H54 (cell line): Measurements from ENCODE around the gene DLGAP1.

Experiments
- DNase-seq: peaks from one replicate; pipeline ENCODE4 v3.0.0; 2011; ENCODE audit warnings: low spot score, mixed read lengths; ENCODE audit not compliant: insufficient read length
- FAIRE-seq: peaks from 3 replicates; lab custom pipeline; 2011; peaks lifted over from hg19 to GRCh38; lab: Jason Lieb, UNC
- POLR2A ChIP-seq: IDR thresholded peaks from 2 replicates; pipeline ENCODE4 v1.6.1; 2011; ENCODE audit warnings: low read depth, mild to moderate bottlenecking, low read length

Gene DLGAP1

DNA sequence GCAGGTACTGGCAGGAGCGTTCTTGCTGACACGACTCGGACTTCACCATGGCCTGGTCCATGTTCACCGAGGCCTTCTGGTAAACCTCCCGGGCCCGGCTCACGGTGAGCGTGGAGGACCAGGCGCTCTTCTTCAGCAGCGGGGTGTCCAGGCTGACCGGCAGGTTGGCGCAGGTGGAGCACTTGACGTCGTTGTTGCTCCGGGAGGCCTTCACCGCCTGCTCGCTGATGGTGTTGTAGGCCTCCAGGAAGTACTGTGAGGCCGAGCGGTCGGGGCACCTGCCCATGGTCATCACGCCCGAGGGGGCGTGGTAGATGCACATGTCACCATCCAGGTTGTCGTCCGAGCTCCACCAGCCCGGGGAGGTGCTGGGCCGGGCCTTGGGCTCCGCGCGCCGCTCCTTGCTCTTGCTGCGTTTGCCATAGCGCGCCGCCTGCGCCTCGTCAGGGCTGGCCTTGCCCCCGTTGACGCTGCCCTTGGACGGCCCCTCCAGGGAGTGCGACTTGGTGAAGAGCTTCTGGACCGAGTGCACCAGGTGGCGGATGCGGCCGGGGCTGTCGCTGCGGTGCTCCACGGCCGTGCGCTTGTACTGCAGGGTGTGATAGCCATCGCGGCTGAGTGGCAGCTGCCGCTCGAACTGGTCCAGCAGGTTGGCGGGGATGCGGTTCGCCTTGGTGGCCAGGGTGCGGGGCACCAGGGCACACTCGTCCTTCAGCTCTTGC, 575.8 kb downstream of the DLGAP1 start:
- DNase-seq (no peak), FAIRE-seq (no peak)
- TF ChIP-seq POLR2A: no peak

DNA sequence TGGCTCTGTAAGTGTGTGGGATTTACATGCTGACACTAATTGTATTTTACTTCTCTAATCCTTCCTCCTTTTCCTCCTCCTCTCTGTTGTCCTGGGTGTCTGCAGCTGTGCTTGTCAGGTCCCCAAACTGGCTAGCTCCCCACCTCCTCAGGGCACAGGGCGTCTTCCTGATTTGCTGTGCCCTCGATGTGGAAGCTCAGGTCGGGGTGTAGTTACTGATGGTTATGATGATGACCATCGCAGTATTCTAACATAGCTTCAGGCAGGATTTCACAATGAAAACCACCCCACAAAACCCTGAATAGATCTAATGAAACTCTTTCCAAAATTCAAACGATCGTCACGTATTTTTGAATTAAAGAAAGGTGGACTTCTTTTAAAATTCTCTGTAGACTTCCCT, 576.7 kb downstream of the DLGAP1 start:
- FAIRE-seq (no peak), DNase-seq (no peak)
- TF ChIP-seq POLR2A: no peak

DNA sequence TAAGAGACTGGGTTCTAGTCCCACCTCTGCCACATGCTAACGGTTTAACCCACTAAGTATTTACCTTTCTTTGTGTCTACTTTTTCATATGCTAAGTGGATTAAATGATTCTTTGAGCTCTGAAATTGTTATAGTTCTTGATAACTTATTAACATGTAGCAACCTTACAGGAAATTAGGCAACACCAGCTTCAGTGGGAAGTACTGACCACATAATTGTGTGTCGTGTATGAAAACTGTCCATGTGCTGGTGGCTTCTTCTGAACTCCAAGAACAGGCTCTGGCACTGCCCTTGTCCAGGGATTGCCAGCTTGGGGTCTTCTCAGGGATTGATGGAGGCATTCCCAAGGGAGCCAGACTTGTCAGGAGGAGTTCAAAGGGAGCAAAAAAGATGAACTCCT, 577.4 kb downstream of the DLGAP1 start:
- DNase-seq (no peak), FAIRE-seq (no peak)
- TF ChIP-seq POLR2A: no peak

DNA sequence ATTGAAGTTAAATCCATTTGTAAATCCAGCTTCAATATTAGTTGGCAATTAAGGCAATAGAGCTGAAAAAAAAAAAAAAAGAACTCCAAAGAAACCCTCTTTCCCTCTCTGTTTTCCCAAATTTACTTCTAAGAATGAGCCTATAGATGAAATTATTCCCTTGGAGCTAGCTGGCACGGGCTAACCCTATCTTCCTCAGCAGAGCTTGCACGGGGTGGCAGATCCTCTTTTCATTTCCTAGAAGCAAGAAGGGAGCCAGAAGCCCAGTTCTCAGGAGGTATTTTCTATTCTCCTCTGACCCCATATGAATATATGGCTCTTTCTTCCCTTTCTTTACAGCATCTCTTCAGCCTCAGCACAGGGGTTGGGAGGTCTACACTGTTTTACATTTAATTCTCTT, 579.1 kb downstream of the DLGAP1 start:
- TF ChIP-seq POLR2A: no peak
- FAIRE-seq: no peak
- no peak for DNase-seq

DNA sequence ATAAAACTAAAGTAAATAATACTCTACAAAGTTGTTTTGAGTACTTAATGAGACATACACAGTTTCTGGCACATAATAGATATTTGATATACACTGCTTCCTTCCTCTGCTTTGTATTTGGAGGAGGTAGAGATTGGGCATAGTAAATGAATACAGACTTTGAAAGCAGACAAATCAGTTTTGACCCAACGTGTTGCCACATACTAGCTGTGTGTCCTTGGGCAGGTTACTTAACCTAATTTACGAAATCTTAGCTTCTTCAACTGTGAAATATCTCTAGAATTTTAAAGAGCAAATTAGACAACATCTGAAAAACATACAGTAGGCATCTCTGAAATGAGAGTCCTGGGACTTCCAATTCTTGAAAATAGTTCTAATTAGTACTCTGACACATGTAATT, 579.7 kb downstream of the DLGAP1 start:
- no peak for TF ChIP-seq POLR2A
- no peak for FAIRE-seq
- DNase-seq: no peak

DNA sequence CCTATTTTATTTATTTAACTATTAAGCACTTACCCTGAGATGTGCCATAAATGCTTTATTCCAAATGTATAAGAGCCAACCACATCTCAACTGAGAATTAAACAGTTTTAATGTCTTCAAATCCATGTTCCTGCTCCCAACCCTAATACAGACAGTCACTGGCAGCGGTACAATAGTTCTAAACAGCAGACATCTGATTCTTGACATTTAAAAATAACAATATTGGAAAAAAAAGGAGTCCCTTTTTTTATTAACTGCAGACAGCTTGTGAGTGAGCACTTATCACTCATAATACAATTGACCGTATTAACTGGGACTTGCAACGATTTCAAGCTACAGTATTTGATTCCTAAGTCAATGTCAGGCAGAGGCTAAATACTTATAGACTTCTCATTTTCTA, 580.5 kb downstream of the DLGAP1 start:
- DNase-seq (no peak), FAIRE-seq (no peak)
- no peak for TF ChIP-seq POLR2A

DNA sequence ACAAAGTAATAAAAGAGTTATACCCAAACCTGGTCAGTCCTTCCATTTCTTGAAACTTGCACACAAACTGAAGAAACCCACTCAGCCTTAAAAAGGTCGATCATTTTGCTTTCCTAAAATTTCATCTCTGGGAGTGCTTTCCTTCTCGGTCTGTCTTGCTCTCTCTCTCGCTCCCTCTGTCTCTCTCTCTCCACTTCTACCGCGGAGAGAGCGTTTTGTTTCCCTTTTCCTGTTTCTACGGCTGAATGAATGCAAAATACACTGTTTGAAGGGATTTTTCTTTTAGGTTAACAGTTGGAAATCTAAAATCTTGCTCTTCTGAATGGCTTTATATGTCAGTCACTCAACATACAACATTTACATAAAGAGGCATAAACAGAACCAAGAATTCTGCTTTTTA, 581.0 kb downstream of the DLGAP1 start:
- no peak for TF ChIP-seq POLR2A
- DNase-seq: no peak
- FAIRE-seq: no peak

DNA sequence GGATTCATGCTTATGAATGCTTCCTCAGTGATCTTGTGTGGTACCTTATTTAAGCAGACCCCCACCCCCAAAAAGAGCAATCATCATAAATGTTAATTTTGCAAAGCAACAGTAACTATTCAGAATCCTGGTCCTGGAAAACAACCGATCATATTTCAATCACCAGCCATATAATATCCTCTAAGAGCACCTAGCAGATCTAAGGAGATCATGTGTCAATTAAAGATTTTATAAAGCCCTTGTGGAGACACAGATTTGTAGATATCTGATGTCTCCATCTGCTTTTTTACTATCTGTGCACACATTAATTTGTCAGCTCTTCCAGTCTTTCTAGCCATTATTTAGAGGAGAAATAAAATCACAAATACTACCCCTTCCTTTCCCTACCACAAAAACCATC, 581.4 kb downstream of the DLGAP1 start:
- FAIRE-seq (no peak), DNase-seq (no peak)
- no peak for TF ChIP-seq POLR2A

DNA sequence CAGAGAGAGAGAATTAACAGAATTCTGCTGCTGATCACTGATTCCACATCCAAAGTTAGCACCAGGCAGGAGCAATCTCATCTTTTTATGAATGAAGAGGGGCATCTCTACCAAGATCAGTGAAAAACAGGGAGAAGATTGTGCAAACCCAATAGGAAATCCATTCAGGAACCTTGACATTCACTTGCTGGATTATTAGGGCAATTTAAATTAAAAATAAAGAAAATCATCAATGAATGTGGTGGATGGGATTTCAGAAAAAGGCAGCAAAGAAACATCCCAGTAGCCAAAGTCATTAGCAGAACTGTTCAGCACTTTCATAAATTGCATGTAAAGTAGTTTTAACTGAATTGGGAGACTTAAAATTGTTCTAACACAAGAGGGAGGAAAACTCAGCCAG, 581.9 kb downstream of the DLGAP1 start:
- no peak for FAIRE-seq
- no peak for TF ChIP-seq POLR2A
- no peak for DNase-seq

DNA sequence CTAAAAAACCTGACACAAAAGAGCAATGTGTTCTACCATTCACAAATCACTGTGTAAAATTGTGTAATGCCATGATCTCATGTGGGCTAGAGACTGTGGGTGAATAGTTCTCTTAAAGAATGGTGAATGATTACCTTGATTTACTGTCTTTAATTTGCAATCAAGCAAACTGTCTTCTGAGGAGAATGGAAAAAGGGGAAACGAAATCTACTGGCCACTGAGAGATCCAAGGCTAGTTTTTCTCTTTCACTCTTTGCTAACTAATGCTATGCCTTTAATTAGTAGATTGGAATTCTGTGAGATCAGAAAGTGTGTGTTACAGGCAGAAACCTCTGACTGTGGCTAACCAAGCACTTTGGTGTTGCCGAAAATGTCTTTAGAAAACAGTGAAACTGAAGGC, 582.5 kb downstream of the DLGAP1 start:
- no peak for TF ChIP-seq POLR2A
- DNase-seq: no peak
- FAIRE-seq: no peak

DNA sequence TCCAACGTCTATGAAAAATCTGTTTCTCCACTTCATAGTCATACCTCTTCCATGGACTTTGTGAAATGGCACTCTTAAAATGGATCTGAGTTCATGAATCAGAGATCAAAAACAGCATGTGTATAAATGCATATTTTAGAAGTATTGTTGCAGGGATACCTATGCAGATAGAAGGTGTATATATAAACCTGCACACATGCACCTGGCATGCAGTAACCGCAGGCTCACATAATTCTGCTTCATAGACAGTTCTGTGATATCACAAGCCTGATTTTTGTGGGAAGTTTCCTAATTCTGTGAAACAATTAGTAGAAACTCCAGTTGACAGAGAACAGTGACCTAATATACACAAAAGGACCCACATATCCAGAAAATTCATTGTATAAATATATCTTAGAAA, 583.4 kb downstream of the DLGAP1 start:
- DNase-seq (no peak), FAIRE-seq (no peak)
- no peak for TF ChIP-seq POLR2A

DNA sequence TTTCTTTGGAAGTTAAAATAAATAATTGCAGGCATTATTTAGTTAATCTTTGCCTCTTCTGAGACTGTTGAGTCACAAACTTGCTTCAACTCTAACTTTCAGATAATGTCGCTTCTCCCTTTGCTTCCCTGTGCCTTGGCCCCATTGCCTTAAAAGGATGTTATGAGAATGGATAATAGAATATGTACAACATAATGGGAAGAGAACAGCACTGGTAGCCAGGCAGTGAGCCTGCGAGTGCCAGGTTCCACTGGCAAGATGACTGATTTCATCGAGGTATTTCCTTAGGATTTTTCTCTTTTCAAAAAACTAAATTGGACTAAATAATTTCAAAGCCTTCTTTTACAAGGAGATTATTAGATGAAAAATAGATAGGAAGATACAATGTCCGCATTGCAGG, 584.2 kb downstream of the DLGAP1 start:
- no peak for FAIRE-seq
- DNase-seq: no peak
- no peak for TF ChIP-seq POLR2A

DNA sequence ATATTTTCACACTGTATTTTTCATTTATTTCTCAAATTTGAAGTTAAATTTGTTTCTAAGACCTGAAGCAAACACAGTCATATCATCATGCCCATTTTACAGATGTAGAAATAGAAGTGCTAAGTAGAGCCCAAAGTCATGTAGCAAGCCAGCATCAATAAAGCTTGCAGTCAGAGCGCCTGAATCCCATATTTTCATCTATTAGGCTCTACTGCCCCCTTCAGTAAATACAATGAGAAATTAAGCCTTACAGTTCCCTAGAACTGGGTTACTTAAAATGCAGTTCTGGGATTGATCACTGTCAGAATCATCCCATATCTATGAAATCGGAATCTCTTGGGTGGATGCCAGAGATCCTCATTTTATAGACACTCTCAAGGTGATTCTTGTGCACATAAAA, 585.3 kb downstream of the DLGAP1 start:
- TF ChIP-seq POLR2A: no peak
- FAIRE-seq: peak; percentile 86
- peak; percentile 11 for DNase-seq

DNA sequence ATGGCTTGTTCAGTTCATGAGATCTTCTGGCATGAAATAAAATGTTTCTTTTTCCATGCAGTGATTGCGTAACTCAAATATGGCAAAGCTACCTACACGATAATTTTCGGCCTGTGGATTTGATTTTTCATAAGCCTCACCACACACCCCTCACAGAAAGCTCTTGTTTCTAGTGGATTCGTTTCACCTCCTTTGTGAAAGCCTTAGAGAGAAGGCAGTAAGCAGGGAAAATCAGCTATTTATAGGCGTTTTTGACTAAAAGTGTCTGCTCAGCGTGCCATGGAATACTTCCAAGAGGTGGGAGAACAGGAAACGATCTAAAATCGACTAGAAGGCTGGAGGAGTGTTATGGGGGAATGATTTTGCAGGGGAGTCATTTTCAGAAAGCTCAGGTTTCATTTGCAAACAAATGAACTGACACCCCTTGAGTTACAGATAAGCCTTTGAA, 587.2 kb downstream of the DLGAP1 start:
- no peak for FAIRE-seq
- no peak for DNase-seq
- TF ChIP-seq POLR2A: no peak

DNA sequence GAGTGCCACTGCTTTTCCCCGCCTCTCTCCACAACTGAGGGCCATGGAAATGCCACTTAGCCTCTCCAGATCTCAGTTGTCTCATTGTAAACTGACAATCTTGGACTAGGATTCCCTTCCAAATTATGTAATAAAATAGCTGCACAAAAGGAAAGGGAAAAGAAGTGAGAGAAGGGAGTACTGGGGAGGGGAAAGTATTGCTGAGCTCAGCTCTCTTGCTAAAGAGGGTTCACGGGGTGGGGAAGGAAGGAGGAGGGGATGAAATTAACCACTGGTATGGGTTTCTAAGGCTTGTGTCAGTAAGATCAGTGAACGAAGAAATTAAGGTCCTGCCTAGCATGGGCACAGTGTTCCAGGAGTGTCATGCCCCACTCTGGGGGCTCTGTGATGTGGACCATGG, 587.9 kb downstream of the DLGAP1 start:
- FAIRE-seq: no peak
- TF ChIP-seq POLR2A: no peak
- DNase-seq: no peak

DNA sequence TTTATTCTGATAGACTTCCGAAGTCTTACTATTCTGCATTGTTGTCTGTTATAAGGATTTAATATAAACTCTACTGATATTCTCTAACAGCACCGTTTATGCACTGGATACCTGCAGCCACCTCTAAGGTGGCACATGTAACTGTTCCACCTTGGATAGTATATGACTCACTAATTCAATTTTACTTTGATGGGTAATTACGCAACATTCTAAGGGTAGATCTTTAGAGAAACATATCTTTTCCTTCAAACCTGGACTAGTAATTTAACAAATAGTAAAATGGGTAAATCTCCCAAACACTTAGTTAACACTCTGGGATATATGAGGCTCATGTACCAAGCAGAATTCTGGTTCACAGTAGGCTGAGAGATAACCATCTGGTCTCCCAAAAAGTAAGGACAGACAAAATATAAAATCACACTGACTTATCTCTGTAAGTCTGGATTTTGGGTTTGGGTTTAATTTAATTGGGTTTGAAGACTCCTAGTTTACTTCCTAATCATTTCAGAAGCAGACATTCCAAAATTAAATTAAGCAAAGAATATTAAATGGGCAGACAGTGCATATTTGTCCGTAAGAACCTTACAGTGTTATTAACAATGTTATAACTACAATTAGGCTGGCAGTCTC, 590.3 kb downstream of the DLGAP1 start:
- no peak for FAIRE-seq

More for the DNA sequence above, 590.3 kb downstream of the DLGAP1 start:
- TF ChIP-seq POLR2A: no peak
- no peak for DNase-seq
